Activated CD8-positive, alpha-beta T cell treated with anti-CD3 and anti-CD28 coated beads for 36 hours (primary cell): Measurements from ENCODE around the gene MAP3K5. TPM values are rescaled to one million over a fixed set of nuclear protein-coding genes. Genes with fewer than 3 reads are reported as not detected.

Source experiments
- ATAC-seq: fragments of 200-7000 bp; cut with Tn5 transposase; one replicate; pipeline ENCODE4 v1.10.0; 2021; ENCODE audit warnings: mild to moderate bottlenecking, moderate library complexity
- CTCF ChIA-PET: fragments of 350-600 bp; sonication (Branson Sonifier 250); formaldehyde crosslinking; loops from one replicate; lab custom pipeline; 2021; ENCODE audit warnings: antibody characterized with exemption; lab: Charles Lee
- POLR2A ChIA-PET: fragments of 350-600 bp; sonication (Branson Sonifier 250); formaldehyde crosslinking; loops from one replicate; lab custom pipeline; 2021; ENCODE audit warnings: antibody characterized with exemption; lab: Charles Lee
- DNase-seq: peaks from one replicate; pipeline ENCODE4 v3.0.0-alpha.2; 2020
- H3K27ac Mint-ChIP-seq: one replicate; pipeline ENCODE4 v1.8.0; 2021; ENCODE audit warnings: mild to moderate bottlenecking, mixed read lengths
- H3K27me3 Mint-ChIP-seq: one replicate; pipeline ENCODE4 v1.8.0; 2021; ENCODE audit warnings: mixed read lengths
- H3K36me3 Mint-ChIP-seq: one replicate; pipeline ENCODE4 v1.8.0; 2021; ENCODE audit warnings: low read depth, mixed read lengths
- H3K4me1 Mint-ChIP-seq: one replicate; pipeline ENCODE4 v1.8.0; 2021; ENCODE audit warnings: low read depth, mixed read lengths
- H3K4me3 Mint-ChIP-seq: one replicate; pipeline ENCODE4 v1.8.0; 2021; ENCODE audit warnings: mild to moderate bottlenecking, moderate library complexity, mixed read lengths
- H3K9me3 Mint-ChIP-seq: one replicate; pipeline ENCODE4 v1.8.0; 2021; ENCODE audit warnings: mixed read lengths
- intact Hi-C: fragments of 100-400 bp; cut with micrococcal nuclease; formaldehyde crosslinking; loops from one replicate; pipeline ENCODE4 v1.10.0; 2022
- total RNA-seq, 2 experiments: library from RNA; stranded (reverse); gene quantifications; one replicate each; pipeline ENCODE4 v1.2.3, GENCODE V29; 2021
- TF ChIP-seq, protein P1 (sequence below): fragments of 200-600 bp; IDR thresholded peaks from one replicate; pipeline ENCODE4 v1.8.0; 2022; ENCODE audit warnings: antibody characterized with exemption, mild to moderate bottlenecking

The MAP3K5 gene
- total RNA-seq, 2 experiments from 2014 or later: 4.4 to 4.6 TPM

DNA sequence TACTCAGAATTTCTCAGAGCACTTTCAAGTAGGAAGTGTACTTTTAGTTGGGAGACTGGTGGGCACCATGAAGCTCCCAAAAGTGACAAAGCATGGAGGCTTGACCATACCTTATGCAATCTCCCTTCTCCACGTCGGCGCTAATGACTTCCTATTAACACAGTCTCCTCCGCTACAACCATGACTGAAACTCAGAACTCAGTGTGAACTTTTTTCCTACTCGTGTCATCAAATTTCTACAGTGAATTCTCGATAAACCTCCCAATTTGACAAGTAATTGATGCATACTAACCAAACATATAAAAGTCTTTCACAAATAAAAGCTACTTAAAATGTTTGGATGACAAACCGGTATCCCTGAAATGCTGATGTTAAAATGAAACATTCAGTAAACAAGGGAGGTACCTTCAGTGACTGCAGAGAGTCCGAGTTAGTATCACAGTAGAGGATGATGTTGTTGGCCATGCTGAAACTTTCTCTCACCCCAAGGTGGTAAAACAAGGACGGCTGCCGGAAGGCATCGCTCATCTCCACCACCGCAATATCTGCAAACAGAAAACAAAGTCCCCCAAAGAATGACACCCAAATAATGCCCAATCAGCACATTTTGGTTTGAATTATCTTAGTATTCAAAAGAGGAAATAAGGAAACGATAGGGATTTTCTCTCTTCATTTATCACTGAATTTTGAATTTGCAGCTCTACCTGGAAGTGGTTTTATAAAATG lies 72.1 kb downstream of the MAP3K5 start:
- H3K4me3 Mint-ChIP-seq: no peak overlapping the region
- H3K27me3 Mint-ChIP-seq: no peaks in the 10 kb centered on the region
- peaks cover 3% of the 10 kb centered on the region for H3K9me3 Mint-ChIP-seq
- ChIA-PET CTCF (interaction anchor here (1.0 to 4.6 kb wide), 4 partner anchors 20 to 76 kb away, joined by 5 to 31 read pairs (median 6); partner anchors contain the start of gene MAP3K5), POLR2A (interaction anchor here (1.5 kb wide), 1 partner anchor 72 kb away, joined by 3 read pairs; the partner anchor contains the start of gene MAP3K5)
- no peak for ATAC-seq
- H3K4me1 Mint-ChIP-seq: peaks cover 32% of the 10 kb centered on the region
- TF ChIP-seq, protein P1, sequence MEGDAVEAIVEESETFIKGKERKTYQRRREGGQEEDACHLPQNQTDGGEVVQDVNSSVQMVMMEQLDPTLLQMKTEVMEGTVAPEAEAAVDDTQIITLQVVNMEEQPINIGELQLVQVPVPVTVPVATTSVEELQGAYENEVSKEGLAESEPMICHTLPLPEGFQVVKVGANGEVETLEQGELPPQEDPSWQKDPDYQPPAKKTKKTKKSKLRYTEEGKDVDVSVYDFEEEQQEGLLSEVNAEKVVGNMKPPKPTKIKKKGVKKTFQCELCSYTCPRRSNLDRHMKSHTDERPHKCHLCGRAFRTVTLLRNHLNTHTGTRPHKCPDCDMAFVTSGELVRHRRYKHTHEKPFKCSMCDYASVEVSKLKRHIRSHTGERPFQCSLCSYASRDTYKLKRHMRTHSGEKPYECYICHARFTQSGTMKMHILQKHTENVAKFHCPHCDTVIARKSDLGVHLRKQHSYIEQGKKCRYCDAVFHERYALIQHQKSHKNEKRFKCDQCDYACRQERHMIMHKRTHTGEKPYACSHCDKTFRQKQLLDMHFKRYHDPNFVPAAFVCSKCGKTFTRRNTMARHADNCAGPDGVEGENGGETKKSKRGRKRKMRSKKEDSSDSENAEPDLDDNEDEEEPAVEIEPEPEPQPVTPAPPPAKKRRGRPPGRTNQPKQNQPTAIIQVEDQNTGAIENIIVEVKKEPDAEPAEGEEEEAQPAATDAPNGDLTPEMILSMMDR: no peak
- no peak for DNase-seq
- no peak overlapping the region for H3K27ac Mint-ChIP-seq
- H3K36me3 Mint-ChIP-seq: peaks cover 13% of the 10 kb centered on the region
- intact Hi-C loops: loop anchor here (10.0 kb wide), 1 partner anchor 65 kb away; no protein-coding TSS in a partner anchor

GRCh38 chr6:136719280-136720044 lies 72.8 kb downstream of the MAP3K5 start:
- ATAC-seq (no peak), DNase-seq (no peak)
- Mint-ChIP-seq H3K36me3 (peaks cover 13% of the 10 kb centered on the region), H3K27me3 (no peaks in the 10 kb centered on the region), H3K27ac (no peak overlapping the region), H3K4me1 (peaks cover 27% of the 10 kb centered on the region), H3K9me3 (peaks cover 3% of the 10 kb centered on the region), H3K4me3 (no peak overlapping the region)
- intact Hi-C loops: loop anchor here (10.0 kb wide), 1 partner anchor 65 kb away; no protein-coding TSS in a partner anchor
- ChIA-PET CTCF (interaction anchor here (0.7 to 4.6 kb wide), 5 partner anchors 13 to 75 kb away, joined by 3 to 31 read pairs (median 5); partner anchors contain the start of gene MAP3K5), POLR2A (interaction anchor here (1.5 kb wide), 1 partner anchor 73 kb away, joined by 3 read pairs; the partner anchor contains the start of gene MAP3K5)
- TF ChIP-seq, protein P1: no peak

- Mint-ChIP-seq H3K4me1 (peaks cover 23% of the 10 kb centered on the region), H3K27ac (no peak overlapping the region), H3K27me3 (no peaks in the 10 kb centered on the region), H3K9me3 (peaks cover 3% of the 10 kb centered on the region), H3K36me3 (peaks cover 13% of the 10 kb centered on the region), H3K4me3 (no peak overlapping the region)
- TF ChIP-seq, protein P1: no peak
- DNase-seq (no peak), ATAC-seq (no peak)
- ChIA-PET CTCF (interaction anchor here (1.1 to 4.6 kb wide), 3 partner anchors 73 to 74 kb away, joined by 6 to 31 read pairs (median 8); partner anchors contain the start of gene MAP3K5), POLR2A (interaction anchor here (1.2 kb wide), 1 partner anchor 11 kb away, joined by 3 read pairs; no protein-coding TSS in a partner anchor)
- intact Hi-C loops: no loop called here
Measured at GRCh38 chr6:136718476-136718875, 73.8 kb downstream of the MAP3K5 start.

GRCh38 chr6:136717716-136717990 lies 74.6 kb downstream of the MAP3K5 start:
- CTCF ChIA-PET: interaction anchor here (1.1 to 4.6 kb wide), 2 partner anchors 73 to 74 kb away, joined by 6 to 31 read pairs; partner anchors contain the start of gene MAP3K5
- TF ChIP-seq, protein P1: no peak
- H3K27me3 Mint-ChIP-seq: no peaks in the 10 kb centered on the region
- POLR2A ChIA-PET: interaction anchor here (1.2 kb wide), 1 partner anchor 11 kb away, joined by 3 read pairs; no protein-coding TSS in a partner anchor
- H3K9me3 Mint-ChIP-seq: peaks cover 8% of the 10 kb centered on the region
- H3K4me1 Mint-ChIP-seq: peaks cover 25% of the 10 kb centered on the region
- no peak for DNase-seq
- intact Hi-C loops: no loop called here
- ATAC-seq: no peak
- no peak overlapping the region for H3K4me3 Mint-ChIP-seq
- no peak overlapping the region for H3K27ac Mint-ChIP-seq
- peaks cover 18% of the 10 kb centered on the region for H3K36me3 Mint-ChIP-seq
